BLaER1 (cell line): ENCODE measurements around the gene SGCA.

Experiments
- H3K27ac ChIP-seq: shearing (Covaris generic); formaldehyde crosslinking; 2 replicates; pipeline ENCODE4 v1.8.1; 2022
- H3K27me3 ChIP-seq: shearing (Covaris generic); formaldehyde crosslinking; 2 replicates; pipeline ENCODE4 v1.8.1; 2022
- H3K36me3 ChIP-seq: shearing (Covaris generic); formaldehyde crosslinking; 2 replicates; pipeline ENCODE4 v1.8.1; 2022
- H3K4me1 ChIP-seq: shearing (Covaris generic); formaldehyde crosslinking; 2 replicates; pipeline ENCODE4 v1.8.1; 2022
- H3K4me2 ChIP-seq: shearing (Covaris generic); formaldehyde crosslinking; 2 replicates; pipeline ENCODE4 v1.8.1; 2022
- H3K4me3 ChIP-seq: shearing (Covaris generic); formaldehyde crosslinking; 2 replicates; pipeline ENCODE4 v1.8.1; 2022
- H3K9ac ChIP-seq: shearing (Covaris generic); formaldehyde crosslinking; 2 replicates; pipeline ENCODE4 v1.8.1; 2022
- H3K9me3 ChIP-seq: shearing (Covaris generic); formaldehyde crosslinking; 2 replicates; pipeline ENCODE4 v1.8.1; 2022
- H4K20me1 ChIP-seq: shearing (Covaris generic); formaldehyde crosslinking; 2 replicates; pipeline ENCODE4 v1.8.1; 2022
- Cebpa-rat ChIP-seq: shearing (Covaris generic); IDR thresholded peaks from 2 replicates; pipeline ENCODE4 v1.8.1; 2022

The SGCA gene

GRCh38 chr17:50192618-50193291 is 26.9 kb downstream of the SGCA start:
- Histone ChIP-seq H3K27me3 (no peaks in the 10 kb centered on the region), H3K9ac (peak overlapping the region; percentile 5; the same call in 1 of the 2 replicates), H3K27ac (no peak overlapping the region)

DNA sequence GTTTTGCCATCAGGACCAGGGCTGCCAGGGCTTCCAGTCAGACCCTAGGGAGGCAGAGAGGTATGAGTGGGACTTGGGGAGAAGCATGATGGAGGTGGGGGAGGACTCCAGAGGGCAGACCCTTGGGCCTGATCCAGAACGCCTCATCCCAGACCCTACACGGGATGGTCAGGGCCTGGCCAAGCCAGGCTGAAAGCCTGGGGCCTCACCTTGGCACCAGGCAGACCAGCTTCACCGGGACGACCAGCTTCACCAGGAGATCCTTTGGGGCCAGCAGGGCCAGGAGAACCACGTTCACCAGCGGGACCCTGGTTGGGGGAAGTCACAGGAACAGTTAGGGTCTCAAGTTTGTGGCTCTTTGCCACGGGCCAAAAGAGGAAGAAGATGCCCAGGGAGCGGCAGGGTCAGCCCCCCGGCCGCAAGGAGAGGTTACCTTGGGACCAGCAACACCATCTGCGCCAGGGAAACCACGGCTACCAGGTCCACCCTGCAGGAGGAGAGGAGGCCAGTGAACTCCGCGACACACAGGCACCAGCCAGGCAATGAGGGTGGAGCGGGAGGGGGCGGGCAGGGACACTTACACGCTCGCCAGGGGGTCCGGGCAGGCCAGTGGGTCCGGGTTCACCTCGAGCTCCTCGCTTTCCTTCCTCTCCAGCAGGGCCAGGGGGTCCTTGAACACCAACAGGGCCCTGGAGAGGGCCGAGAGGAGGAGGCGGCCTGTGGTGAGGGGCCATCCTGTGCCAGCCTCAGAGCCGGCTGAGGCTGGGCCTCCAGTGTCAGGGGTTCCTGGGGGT is 28.5 kb downstream of the SGCA start:
- Histone ChIP-seq H3K4me2 (peak overlapping the region; percentile 62; the same call in 1 of the 2 replicates), H3K27ac (no peak overlapping the region), H3K27me3 (no peaks in the 10 kb centered on the region), H3K36me3 (no peaks in the 10 kb centered on the region; the same call in 1 of the 2 replicates), H3K9ac (no peak overlapping the region), H3K4me1 (peaks cover 46% of the 10 kb centered on the region), H3K9me3 (no peaks in the 10 kb centered on the region), H4K20me1 (no peaks in the 10 kb centered on the region), H3K4me3 (no peak overlapping the region)
- no peak for TF ChIP-seq Cebpa-rat

More at GRCh38 chr17:50192618-50193291, 26.9 kb downstream of the SGCA start:
- Histone ChIP-seq H3K4me3 (no peak overlapping the region; the same call in 1 of the 2 replicates), H4K20me1 (no peaks in the 10 kb centered on the region), H3K4me2 (peak overlapping the region; percentile 62), H3K9me3 (no peaks in the 10 kb centered on the region), H3K4me1 (peaks cover 39% of the 10 kb centered on the region), H3K36me3 (no peaks in the 10 kb centered on the region; the same call in 1 of the 2 replicates)
- no peak for TF ChIP-seq Cebpa-rat

DNA sequence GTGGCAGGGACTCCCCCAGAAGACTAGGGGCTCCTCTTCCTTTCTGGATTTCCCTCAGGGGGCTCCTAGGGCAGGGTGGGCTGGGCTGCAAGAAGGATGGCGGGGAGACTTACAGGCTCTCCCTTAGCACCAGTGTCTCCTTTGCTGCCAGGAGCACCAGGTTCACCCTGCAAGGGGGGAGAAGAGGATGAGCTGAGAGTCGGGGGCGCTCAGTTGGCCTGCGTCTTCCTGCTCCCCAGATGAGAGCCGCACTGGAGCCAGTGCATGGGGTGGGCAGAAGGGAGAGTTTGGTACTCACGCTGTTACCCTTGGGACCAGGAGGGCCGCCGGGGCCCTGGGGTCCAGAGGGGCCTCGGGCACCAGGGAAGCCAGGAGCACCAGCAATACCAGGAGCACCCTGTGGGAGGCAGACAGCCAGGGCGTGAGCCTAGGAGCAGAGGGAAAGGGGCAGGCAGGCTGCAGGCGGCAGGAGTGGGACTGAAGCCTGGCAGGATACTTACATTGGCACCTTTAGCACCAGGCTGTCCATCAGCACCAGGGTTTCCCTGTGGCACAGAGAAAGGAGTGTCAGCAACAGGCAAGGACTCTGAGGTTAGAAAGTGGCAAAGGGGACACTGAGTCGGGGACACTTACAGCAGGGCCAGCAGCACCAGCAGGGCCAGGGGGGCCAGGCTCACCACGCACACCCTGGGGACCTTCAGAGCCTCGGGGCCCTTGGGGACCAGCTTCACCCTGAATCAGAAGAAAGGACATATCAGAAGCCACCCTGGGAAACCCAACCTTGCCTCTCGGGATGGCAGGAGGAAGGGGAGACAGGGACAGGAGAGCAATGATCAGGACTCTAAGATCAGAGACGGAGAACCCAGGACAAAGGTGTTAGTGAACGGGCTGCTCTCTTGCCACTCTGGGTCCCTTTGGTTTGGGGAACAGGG is 29.4 kb downstream of the SGCA start:
- Histone ChIP-seq H3K27me3 (0 out of 2 replicates have a peak, but pooled peaks cover 4% of the 10 kb centered on the region), H3K4me1 (peaks cover 55% of the 10 kb centered on the region), H3K4me2 (peak overlapping the region; percentile 28; the same call in 1 of the 2 replicates), H3K36me3 (no peaks in the 10 kb centered on the region), H4K20me1 (no peaks in the 10 kb centered on the region), H3K9ac (no peak overlapping the region), H3K9me3 (no peaks in the 10 kb centered on the region), H3K27ac (no peak overlapping the region), H3K4me3 (no peak overlapping the region)
- TF ChIP-seq Cebpa-rat, result no peak

- H4K20me1 ChIP-seq, result no peaks in the 10 kb centered on the region; the same call in 1 of the 2 replicates
- no peaks in the 10 kb centered on the region for H3K36me3 ChIP-seq
- peak overlapping the region; percentile 28; the same call in 1 of the 2 replicates for H3K4me2 ChIP-seq
- no peak overlapping the region for H3K4me3 ChIP-seq
- H3K27me3 ChIP-seq, result peaks cover 10% of the 10 kb centered on the region
- H3K9me3 ChIP-seq, result no peaks in the 10 kb centered on the region
- no peak for TF ChIP-seq Cebpa-rat
- no peak overlapping the region for H3K9ac ChIP-seq
- peaks cover 59% of the 10 kb centered on the region for H3K4me1 ChIP-seq
- no peak overlapping the region for H3K27ac ChIP-seq
These were observed 30.2 kb downstream of the SGCA start for GRCh38 chr17:50196036-50196435.

DNA sequence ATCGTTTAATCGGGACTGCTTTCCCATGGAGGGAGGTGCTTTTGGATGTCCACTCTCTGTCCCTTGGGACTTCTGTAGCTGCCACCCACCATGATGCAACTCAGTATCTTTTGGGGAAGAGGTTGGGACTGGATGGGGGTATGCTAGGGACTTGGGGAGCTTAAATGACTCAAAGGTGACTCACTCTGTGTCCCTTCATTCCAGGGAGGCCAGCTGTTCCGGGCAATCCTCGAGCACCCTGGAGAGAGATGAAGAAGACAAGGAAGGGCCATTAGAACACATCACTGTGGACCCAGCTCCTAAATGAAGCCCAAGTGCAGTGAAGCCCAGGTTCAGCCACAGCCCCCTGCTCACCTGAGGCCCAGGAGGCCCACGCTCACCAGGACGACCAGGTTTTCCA is 31.0 kb downstream of the SGCA start:
- H4K20me1 ChIP-seq, result no peaks in the 10 kb centered on the region; the same call in 1 of the 2 replicates
- no peaks in the 10 kb centered on the region for H3K36me3 ChIP-seq
- H3K4me2 ChIP-seq, result no peak overlapping the region
- no peak overlapping the region for H3K9ac ChIP-seq
- peaks cover 18% of the 10 kb centered on the region for H3K27me3 ChIP-seq
- TF ChIP-seq Cebpa-rat, result no peak
- peaks cover 57% of the 10 kb centered on the region for H3K4me1 ChIP-seq
- no peaks in the 10 kb centered on the region for H3K9me3 ChIP-seq
- H3K27ac ChIP-seq, result no peak overlapping the region
- H3K4me3 ChIP-seq, result no peak overlapping the region

GRCh38 chr17:50198026-50198669 is 32.3 kb downstream of the SGCA start:
- Histone ChIP-seq H3K4me3 (no peak overlapping the region), H3K36me3 (no peaks in the 10 kb centered on the region), H3K4me2 (peak overlapping the region; percentile 11; the same call in 1 of the 2 replicates), H3K4me1 (peaks cover 44% of the 10 kb centered on the region), H4K20me1 (no peaks in the 10 kb centered on the region; the same call in 1 of the 2 replicates), H3K27ac (no peak overlapping the region), H3K9me3 (no peaks in the 10 kb centered on the region), H3K27me3 (peaks cover 31% of the 10 kb centered on the region), H3K9ac (no peak overlapping the region)
- no peak for TF ChIP-seq Cebpa-rat

DNA sequence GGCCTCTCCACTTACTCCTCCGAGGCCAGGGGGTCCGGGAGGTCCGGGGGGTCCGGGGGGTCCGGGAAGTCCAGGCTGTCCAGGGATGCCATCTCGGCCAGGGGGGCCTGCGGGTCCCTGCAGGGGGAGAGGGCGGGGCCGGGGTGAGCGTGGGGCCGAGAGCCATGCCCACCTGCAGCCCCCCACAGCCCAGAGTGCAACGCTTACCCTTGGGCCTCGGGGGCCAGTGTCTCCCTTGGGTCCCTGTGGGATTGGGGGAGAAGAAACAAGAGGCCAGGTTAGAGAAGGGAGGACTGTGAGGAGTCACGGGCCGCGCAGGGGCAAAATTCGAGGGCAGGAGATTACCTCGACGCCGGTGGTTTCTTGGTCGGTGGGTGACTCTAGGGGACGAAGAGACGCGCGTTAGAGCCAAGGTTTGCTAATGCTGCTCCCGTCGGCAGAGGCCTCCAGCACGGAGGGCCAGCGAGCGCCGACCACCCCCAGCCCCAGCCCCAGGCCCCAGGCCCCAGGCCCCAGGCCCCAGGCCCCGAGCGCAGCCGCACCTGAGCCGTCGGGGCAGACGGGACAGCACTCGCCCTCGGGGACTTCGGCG is 33.5 kb downstream of the SGCA start:
- H3K9me3 ChIP-seq, result no peaks in the 10 kb centered on the region
- peaks cover 43% of the 10 kb centered on the region for H3K27me3 ChIP-seq
- no peak overlapping the region for H3K9ac ChIP-seq
- H3K36me3 ChIP-seq, result no peaks in the 10 kb centered on the region
- H3K4me1 ChIP-seq, result peaks cover 37% of the 10 kb centered on the region
- H3K4me3 ChIP-seq, result peak overlapping the region; percentile 65
- peak overlapping the region; percentile 85 for H3K4me2 ChIP-seq
- no peak for TF ChIP-seq Cebpa-rat
- H3K27ac ChIP-seq, result no peak overlapping the region
- H4K20me1 ChIP-seq, result no peaks in the 10 kb centered on the region; the same call in 1 of the 2 replicates

GRCh38 chr17:50199803-50200456 is 34.1 kb downstream of the SGCA start:
- no peak for TF ChIP-seq Cebpa-rat
- peak overlapping the region; percentile 65 for H3K4me3 ChIP-seq
- no peaks in the 10 kb centered on the region; the same call in 1 of the 2 replicates for H4K20me1 ChIP-seq
- H3K27me3 ChIP-seq, result peaks cover 49% of the 10 kb centered on the region
- peak overlapping the region; percentile 6; the same call in 1 of the 2 replicates for H3K9ac ChIP-seq
- H3K4me2 ChIP-seq, result peak overlapping the region; percentile 85
- H3K36me3 ChIP-seq, result no peaks in the 10 kb centered on the region
- H3K27ac ChIP-seq, result no peak overlapping the region
- H3K9me3 ChIP-seq, result no peaks in the 10 kb centered on the region
- H3K4me1 ChIP-seq, result peaks cover 34% of the 10 kb centered on the region
